SK-N-SH (cell line): ENCODE measurements around the gene TUBB6. TPM values are rescaled to one million over a fixed set of nuclear protein-coding genes. Genes with fewer than 3 reads are reported as not detected.

Source experiments
- CTCF ChIA-PET: fragments of 300-600, 350-600 bp; formaldehyde crosslinking; extraction: SDS; loops from one replicate; lab custom pipeline; 2021; lab: Yijun Ruan, JAX
- POLR2A ChIA-PET: fragments of 350-600 bp; sonication (Branson Sonifier 250); formaldehyde crosslinking; extraction: SDS; loops from one replicate; lab custom pipeline; 2020; ENCODE audit warnings: antibody characterized with exemption, inconsistent platforms; lab: Yijun Ruan, JAX
- DNase-seq: peaks from one replicate; pipeline ENCODE4 v3.0.0; 2012
- H2AFZ ChIP-seq: fragments of 200-600 bp; sonication (generic); 2 replicates; pipeline ENCODE4 v1.8.1; 2016; ENCODE audit warnings: antibody characterized with exemption, mild to moderate bottlenecking, low read depth
- H3F3A ChIP-seq: fragments of 200-600 bp; sonication (generic); replicated peaks from 2 replicates; pipeline ENCODE3; 2016; ENCODE audit warnings: antibody characterized with exemption, mild to moderate bottlenecking; ENCODE audit not compliant: insufficient read depth
- H3K27ac ChIP-seq, 2 experiments: fragments of 200-500 bp in 1 of 2; fragments of 200-600 bp in 1 of 2; sonication (Bioruptor generic) in 1 of 2; sonication (generic), shearing (Covaris generic) in 1 of 2; 2 replicates each; pipeline versions ENCODE4 v1.5.1 to v1.6.1; 2014 to 2016; ENCODE audit warnings: low read depth in 2 of 2, inconsistent platforms in 1 of 2, low read length in 1 of 2, mild to moderate bottlenecking in 1 of 2, mixed read lengths in 1 of 2
- H3K27me3 ChIP-seq: fragments of 200-600 bp; sonication (generic), shearing (Covaris generic); 2 replicates; pipeline ENCODE4 v1.6.1; 2016; ENCODE audit warnings: mixed run types; ENCODE audit not compliant: insufficient read depth
- H3K36me3 ChIP-seq, 2 experiments: fragments of 200-500 bp in 1 of 2; fragments of 200-600 bp in 1 of 2; sonication (Bioruptor generic) in 1 of 2; sonication (generic) in 1 of 2; replicated peaks in 1 of 2; 2 replicates each; pipeline versions ENCODE3 to v1.5.1; 2014 to 2016; ENCODE audit warnings: low read length in 1 of 2, mild to moderate bottlenecking in 1 of 2; ENCODE audit not compliant: insufficient read depth in 2 of 2, control insufficient read depth in 1 of 2
- H3K4me1 ChIP-seq, 2 experiments: fragments of 200-500 bp in 1 of 2; fragments of 200-600 bp in 1 of 2; sonication (Bioruptor generic) in 1 of 2; sonication (generic), shearing (Covaris generic) in 1 of 2; 2 replicates each; pipeline versions ENCODE4 v1.5.1 to v1.6.1; 2014 to 2016; ENCODE audit warnings: low read depth in 1 of 2, low read length in 1 of 2, mixed run types in 1 of 2; ENCODE audit not compliant: insufficient read depth in 2 of 2, control insufficient read depth in 1 of 2
- H3K4me2 ChIP-seq: fragments of 200-600 bp; sonication (generic), shearing (Covaris generic); 2 replicates; pipeline ENCODE4 v1.6.1; 2017; ENCODE audit warnings: mixed run types
- H3K4me3 ChIP-seq, 2 experiments: fragments of 200-500 bp in 1 of 2; fragments of 200-600 bp in 1 of 2; sonication (Bioruptor generic) in 1 of 2; sonication (generic), shearing (Covaris generic) in 1 of 2; 2 replicates each; pipeline versions ENCODE4 v1.5.1 to v1.8.1; 2014 to 2016; ENCODE audit warnings: low read depth in 2 of 2, inconsistent platforms in 1 of 2, low read length in 1 of 2, mild to moderate bottlenecking in 1 of 2, mixed read lengths in 1 of 2, moderate library complexity in 1 of 2
- H3K79me2 ChIP-seq: fragments of 200-600 bp; sonication (generic); 2 replicates; pipeline ENCODE4 v1.8.1; 2017; ENCODE audit warnings: mild to moderate bottlenecking; ENCODE audit not compliant: insufficient read depth
- H3K9ac ChIP-seq: fragments of 200-600 bp; sonication (generic); 2 replicates; pipeline ENCODE4 v1.6.1; 2017; ENCODE audit warnings: mixed run types
- H3K9me2 ChIP-seq: fragments of 200-600 bp; sonication (generic); 2 replicates; pipeline ENCODE4 v1.6.1; 2017; ENCODE audit warnings: mixed run types
- H3K9me3 ChIP-seq: fragments of 200-600 bp; sonication (generic); 2 replicates; pipeline ENCODE4 v1.6.1; 2017; ENCODE audit warnings: mixed run types, mild to moderate bottlenecking, moderate library complexity
- H4K20me1 ChIP-seq: fragments of 200-600 bp; sonication (generic); 2 replicates; pipeline ENCODE4 v1.6.1; 2017; ENCODE audit warnings: mild to moderate bottlenecking, mixed run types; ENCODE audit not compliant: insufficient read depth
- ELF1 ChIP-seq: IDR thresholded peaks from 2 replicates; pipeline ENCODE4 v1.4.0; 2012
- EP300 ChIP-seq, 2 experiments: IDR thresholded peaks; 2 replicates each; pipeline versions ENCODE4 v1.4.0 to v1.6.1; 2012; ENCODE audit warnings: borderline replicate concordance in 1 of 2, low read depth in 1 of 2, low read length in 1 of 2
- FOSL2 ChIP-seq: IDR thresholded peaks from 2 replicates; pipeline ENCODE4 v1.4.0; 2012; ENCODE audit warnings: low read depth, mild to moderate bottlenecking, moderate library complexity, borderline replicate concordance
- FOXM1 ChIP-seq: IDR thresholded peaks from 2 replicates; pipeline ENCODE4 v1.4.0; 2012; ENCODE audit warnings: low read depth, mild to moderate bottlenecking
- GABPA ChIP-seq: IDR thresholded peaks from 2 replicates; pipeline ENCODE4 v1.4.0; 2012; ENCODE audit warnings: low read depth, mild to moderate bottlenecking
- JUND ChIP-seq: IDR thresholded peaks from 2 replicates; pipeline ENCODE4 v1.4.0; 2012
- MEF2A ChIP-seq: IDR thresholded peaks from 2 replicates; pipeline ENCODE4 v1.4.0; 2012; ENCODE audit warnings: low read depth, borderline replicate concordance
- NFIC ChIP-seq: IDR thresholded peaks from 2 replicates; pipeline ENCODE4 v1.4.0; 2012; ENCODE audit warnings: borderline replicate concordance
- POLR2AphosphoS5 ChIP-seq: IDR thresholded peaks from 2 replicates; pipeline ENCODE4 v1.6.1; 2012; ENCODE audit warnings: low read depth, low read length
- RAD21 ChIP-seq: IDR thresholded peaks from 2 replicates; pipeline ENCODE4 v1.6.1; 2012; ENCODE audit warnings: mild to moderate bottlenecking, low read length
- REST ChIP-seq: IDR thresholded peaks from 2 replicates; pipeline ENCODE4 v1.6.1; 2012; ENCODE audit warnings: mild to moderate bottlenecking, low read depth, low read length, moderate library complexity
- SIN3A ChIP-seq: IDR thresholded peaks from 2 replicates; pipeline ENCODE4 v1.6.1; 2012; ENCODE audit warnings: low read depth, mild to moderate bottlenecking, low read length, moderate library complexity, borderline replicate concordance
- TAF1 ChIP-seq: IDR thresholded peaks from 2 replicates; pipeline ENCODE4 v1.6.1; 2012; ENCODE audit warnings: low read depth, mild to moderate bottlenecking, low read length, moderate library complexity, borderline replicate concordance
- TCF12 ChIP-seq: IDR thresholded peaks from 2 replicates; pipeline ENCODE4 v1.4.0; 2012
- TEAD4 ChIP-seq: IDR thresholded peaks from 2 replicates; pipeline ENCODE4 v1.4.0; 2012; ENCODE audit warnings: mild to moderate bottlenecking, borderline replicate concordance; ENCODE audit not compliant: insufficient read depth
- WGBS: methylation state at CpG from one replicate; pipeline ENCODE4 v1.1.6; 2017; ENCODE audit warnings: low lambda C conversion rate; 5-methylcytosine and 5-hydroxymethylcytosine counted together
- polyA plus RNA-seq, 3 experiments: library from polyadenylated mRNA; depleted of rRNA; stranded (reverse); fragments of >200 nt; gene quantifications; 2 replicates each; pipeline ENCODE4 v1.2.3, GENCODE V29; 2012

TUBB6 gene
- polyA plus RNA-seq, 1 of the 3 experiments (the other 2 are of a cell fraction), result 387 TPM

GRCh38 chr18:12302391-12303147 lies 5.5 kb upstream of the TUBB6 start:
- TF ChIP-seq REST (no peak), RAD21 (no peak), FOXM1 (no peak), NFIC (no peak), EP300 (IDR thresholded peaks at IDR 0.05; ENCODE audit: borderline replicate concordance in 1 of 2, low read depth in 1 of 2, low read length in 1 of 2) (no peak), FOSL2 (no peak), JUND (no peak), POLR2AphosphoS5 (no peak), ELF1 (no peak), MEF2A (no peak), TCF12 (no peak), SIN3A (no peak), TAF1 (no peak), TEAD4 (no peak), GABPA (no peak)
- CTCF ChIA-PET, result interaction anchor here (1.2 to 1.3 kb wide), 2 partner anchors 14 to 25 kb away, joined by 3 to 5 read pairs; no protein-coding TSS in a partner anchor
- no peak for DNase-seq
- POLR2A ChIA-PET, result no interaction called here
- Histone ChIP-seq H3K4me3 (no peak overlapping the region), H2AFZ (no peak overlapping the region), H3K4me2 (no peak overlapping the region), H3K9me2 (no peaks in the 10 kb centered on the region), H3K27me3 (no peaks in the 10 kb centered on the region), H3K9ac (no peak overlapping the region), H3K79me2 (peaks cover 12% of the 10 kb centered on the region; the same call in 1 of the 2 replicates), H3K9me3 (no peaks in the 10 kb centered on the region), H3K4me1 (no peaks in the 10 kb centered on the region), H3K27ac (no peak overlapping the region), H4K20me1 (no peaks in the 10 kb centered on the region), H3F3A (peaks cover 5% of the 10 kb centered on the region), H3K36me3 (no peaks in the 10 kb centered on the region)
- 69% methylated on average over 9 of the region's 14 CpGs for WGBS
